Stimulated activated CD8-positive, alpha-beta memory T cell treated with anti-CD3 and anti-CD28 coated beads, Interleukin-12 subunit alpha, Interleukin-12 subunit beta, amount 100 ng/mL, for 4 hours (primary cell): ENCODE results near the gene PIEZO1.
"Not testable (repeated sequence)": the region's sequence is repeated elsewhere in the genome, so short reads cannot be mapped to it uniquely, and the experiment has no call there.

Experiments
- DNase-seq: peaks from one replicate; pipeline ENCODE4 v3.0.0-alpha.2; 2020; ENCODE audit warnings: low read depth

The PIEZO1 gene

GRCh38 chr16:88785106-88785924 is at the start of gene PIEZO1:
PIEZO1 (minus strand) TSS chr16:88785220; CDS start chr16:88784964, 256 bp downstream.
- DNase-seq, result peak; percentile 75

- no peak for DNase-seq
Observed at GRCh38 chr16:88834670-88835069, 49.6 kb upstream of the PIEZO1 start.

- DNase-seq, result no peak
Observed at GRCh38 chr16:88833086-88833485, 48.1 kb upstream of the PIEZO1 start.

DNA sequence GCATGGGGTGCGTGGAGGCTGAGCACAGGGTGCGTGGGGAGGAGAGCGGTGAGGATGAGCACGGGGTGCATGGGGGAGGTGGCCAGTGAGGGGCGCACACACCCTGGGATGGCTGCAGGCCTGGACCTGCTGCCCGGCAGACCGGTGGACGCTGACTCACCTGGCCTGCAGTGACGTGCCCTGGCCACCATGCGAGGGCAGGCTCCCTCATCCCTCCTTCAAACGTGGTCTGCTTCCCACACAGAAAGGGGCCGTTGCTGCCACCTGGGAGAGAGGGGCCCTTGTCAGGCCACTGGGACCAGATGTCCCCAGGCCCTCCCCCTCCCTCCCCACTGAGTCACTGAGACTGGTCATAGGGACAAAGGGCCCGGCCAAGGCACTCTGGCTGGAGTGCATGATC is 46.8 kb upstream of the PIEZO1 start:
- DNase-seq, result no peak

- no peak for DNase-seq
Observed at GRCh38 chr16:88830783-88831182, 45.8 kb upstream of the PIEZO1 start.

- no peak for DNase-seq
Observed at GRCh38 chr16:88830258-88830657, 45.2 kb upstream of the PIEZO1 start.

GRCh38 chr16:88828711-88829110 is 43.7 kb upstream of the PIEZO1 start:
- no peak for DNase-seq

- no peak for DNase-seq
Observed at GRCh38 chr16:88827727-88828126, 42.7 kb upstream of the PIEZO1 start.

DNA sequence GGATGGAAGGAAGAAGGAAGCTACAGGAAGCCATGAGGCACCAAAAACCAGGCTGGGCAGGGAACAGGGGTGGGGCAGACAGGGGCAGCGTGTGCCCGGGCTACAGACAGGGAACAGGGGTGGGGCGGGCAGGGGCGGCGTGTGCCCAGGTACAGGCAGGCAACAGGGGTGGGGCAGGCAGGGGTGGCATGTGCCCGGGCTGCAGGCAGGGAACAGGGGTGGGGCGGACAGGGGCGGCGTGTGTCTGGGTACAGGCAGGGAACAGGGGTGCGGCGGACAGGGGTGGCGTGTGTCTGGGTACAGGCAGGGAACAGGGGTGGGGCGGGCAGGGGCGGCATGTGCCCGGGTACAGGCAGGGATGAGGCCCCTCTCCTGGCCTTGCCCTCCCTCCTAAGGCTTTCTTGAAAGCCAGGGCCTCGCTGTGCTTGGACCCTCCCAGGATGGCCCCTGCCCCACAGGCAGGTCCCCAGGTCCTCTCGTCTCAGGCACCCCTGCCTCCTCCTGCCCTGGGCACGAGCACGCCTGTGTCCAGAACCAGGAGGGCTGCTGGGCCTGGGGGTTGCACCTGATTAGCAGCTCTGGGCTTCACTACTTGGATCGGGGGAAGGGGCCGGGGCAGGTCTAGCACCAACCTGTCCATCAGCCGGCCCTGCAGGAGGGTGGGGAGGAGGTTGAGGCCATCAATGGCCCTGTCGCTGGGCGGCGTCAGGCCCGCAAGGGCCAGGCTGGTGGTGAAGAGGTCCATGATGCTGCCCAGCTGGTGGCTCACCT is 41.2 kb upstream of the PIEZO1 start:
- DNase-seq, result no peak

DNA sequence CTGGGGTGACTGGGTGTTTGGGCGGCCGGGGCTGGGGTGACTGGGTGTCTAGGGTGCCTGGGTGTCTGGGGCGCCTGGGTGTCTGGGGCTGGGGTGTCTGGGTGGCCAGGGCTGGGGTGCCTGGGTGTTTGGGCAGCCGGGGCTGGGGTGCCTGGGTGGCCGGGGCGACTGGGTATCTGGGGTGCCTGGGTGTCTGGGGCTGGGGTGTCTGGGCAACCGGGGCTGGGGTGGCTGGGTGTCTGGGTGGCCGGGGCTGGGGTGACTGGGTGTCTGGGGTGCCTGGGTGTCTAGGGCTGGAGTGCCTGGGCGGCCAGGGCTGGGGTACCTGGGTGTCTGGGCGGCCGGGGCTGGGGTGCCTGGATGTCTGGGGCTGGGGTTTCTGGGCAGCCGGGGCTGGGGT is 40.1 kb upstream of the PIEZO1 start:
- no peak for DNase-seq

DNA sequence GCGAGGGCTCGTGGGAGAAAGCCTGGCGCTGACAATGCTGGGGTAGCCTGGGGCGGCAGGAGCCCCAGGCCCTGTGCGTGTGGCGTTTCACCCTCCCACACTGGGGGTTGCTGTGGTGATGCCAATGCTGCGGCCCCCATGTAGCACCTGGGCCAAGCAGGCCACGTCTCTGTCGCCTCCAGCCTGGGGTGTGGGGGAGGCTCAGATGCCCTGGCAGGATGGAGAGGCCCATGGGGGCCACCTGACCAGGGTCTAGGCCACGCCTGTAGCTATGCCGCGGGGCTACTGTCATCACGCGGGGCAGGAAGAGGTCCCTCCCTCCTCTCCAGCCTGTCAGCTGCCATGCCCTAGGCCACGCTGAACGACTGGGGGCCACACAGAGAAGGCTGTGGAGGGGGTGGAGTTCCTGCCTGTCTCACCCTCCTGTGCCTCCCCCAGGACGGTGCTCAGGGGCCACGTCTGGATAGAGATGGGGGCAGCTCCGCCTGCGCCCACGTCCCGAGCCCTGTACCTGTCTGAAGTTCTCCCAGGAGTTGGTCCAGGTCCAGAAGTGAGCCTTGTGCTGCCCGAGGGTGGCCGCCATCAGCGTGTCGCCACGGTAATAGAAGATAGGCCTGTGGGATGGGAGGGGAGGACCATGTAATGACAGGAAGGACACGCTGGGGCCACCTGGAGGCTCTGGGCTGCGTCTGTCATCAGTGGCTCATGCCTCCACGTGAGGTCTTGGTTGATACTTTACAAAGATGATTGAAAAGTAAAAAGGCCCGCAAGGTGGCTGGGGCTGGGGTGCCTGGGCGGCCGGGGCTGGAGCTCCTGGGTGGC is 39.4 kb upstream of the PIEZO1 start:
- DNase-seq, result no peak

DNA sequence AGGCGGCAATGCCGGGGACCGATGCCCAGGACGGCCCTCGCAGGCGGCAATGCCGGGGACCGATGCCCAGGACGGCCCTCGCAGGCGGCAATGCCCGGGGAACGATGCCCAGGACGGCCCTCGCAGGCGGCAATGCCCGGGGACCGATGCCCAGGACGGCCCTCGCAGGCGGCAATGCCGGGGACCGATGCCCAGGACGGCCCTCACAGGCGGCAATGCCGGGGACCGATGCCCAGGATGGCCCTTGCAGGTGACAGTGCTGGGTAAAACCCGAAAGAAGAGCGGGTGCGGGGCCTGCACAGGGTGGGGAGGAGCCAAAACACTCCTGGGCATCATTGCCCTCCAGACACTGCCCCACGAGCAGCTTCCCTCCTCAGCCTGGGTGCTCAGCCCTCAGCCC is 38.6 kb upstream of the PIEZO1 start:
- not testable (repeated sequence) for DNase-seq

- DNase-seq, result no peak
Observed at GRCh38 chr16:88822281-88823040, 37.4 kb upstream of the PIEZO1 start.

DNA sequence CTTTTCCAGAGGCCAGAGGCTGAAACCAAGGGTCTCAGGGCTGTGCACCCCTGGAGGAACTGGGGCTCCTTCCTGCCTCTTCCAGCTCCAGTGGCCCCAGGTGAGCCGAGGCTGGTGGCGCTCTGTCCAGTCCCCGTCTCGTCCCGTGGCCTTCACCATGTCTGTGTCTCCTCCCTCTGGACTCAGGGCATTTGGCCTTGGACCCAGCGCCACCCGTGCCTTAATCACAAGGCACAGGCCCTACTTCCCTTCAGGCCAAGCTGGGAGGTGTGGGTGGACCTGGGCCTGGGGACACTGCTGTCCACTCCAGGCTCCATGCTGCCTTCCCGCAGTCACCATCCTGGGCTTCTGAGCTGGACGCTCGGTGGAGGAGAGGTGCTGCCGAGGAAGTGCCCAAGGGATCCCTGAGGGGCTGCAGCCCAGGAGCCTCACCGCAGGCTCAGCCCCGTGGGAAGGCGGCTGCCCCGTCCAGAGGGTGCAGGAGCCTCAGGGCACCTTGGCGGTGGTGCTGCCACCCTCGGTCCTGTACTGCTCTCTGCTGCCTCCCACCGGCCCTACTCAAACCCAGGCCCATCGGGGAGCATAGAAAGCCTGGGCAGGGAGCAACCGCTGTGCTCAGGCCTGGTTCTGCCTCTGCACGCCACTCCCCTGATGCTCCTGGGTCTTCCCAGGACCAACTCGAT is 36.3 kb upstream of the PIEZO1 start:
- no peak for DNase-seq

DNA sequence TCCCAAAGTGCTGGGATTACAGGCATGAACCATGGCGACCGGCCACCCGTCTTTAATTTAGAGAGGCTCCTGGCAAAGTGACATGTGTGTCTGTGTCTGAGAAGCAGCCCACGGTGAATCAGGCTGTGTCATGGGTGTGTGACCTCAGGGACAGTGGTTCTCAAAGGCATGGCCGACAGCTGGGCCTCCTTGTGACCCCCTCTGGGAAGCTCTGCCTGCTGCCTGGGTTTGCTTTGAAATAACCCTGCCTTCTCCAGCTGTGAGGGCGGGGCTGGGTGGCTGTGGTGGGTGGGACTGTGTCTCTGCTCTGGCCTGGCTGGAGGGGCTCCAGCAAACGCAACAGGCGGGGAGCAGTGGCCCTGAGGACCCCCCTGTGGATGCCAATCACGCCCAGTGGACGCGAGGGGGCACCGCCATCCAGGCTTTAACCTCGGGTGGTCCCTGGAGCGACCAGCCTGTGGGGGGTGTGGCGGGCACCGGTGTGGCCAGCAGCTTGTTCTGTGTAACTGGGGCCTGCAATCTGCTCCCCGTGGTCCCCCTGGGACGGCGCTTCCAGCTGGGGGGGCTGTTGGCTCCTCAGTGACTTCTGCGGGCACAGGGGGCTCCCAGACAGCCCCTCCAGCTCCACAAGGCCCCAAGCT is 35.5 kb upstream of the PIEZO1 start:
- DNase-seq, result no peak

- DNase-seq, result no peak
Observed at GRCh38 chr16:88819126-88819525, 34.1 kb upstream of the PIEZO1 start.

DNA sequence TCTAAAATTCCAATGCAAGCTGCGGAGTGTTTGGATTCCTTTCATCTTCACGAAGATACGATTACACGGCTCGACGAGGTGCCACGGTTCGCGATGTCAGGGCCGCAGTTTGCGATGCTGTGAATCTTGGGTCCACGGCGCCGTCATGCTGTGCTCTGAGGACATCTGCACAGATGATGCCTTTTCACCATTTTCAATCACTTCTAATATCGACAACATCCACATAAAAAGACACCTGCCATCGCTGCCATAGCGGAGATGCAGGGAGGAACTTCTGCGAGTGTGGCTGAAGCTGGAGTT is 33.5 kb upstream of the PIEZO1 start:
- DNase-seq, result no peak

GRCh38 chr16:88817785-88818574 is 33.0 kb upstream of the PIEZO1 start:
- no peak for DNase-seq

DNA sequence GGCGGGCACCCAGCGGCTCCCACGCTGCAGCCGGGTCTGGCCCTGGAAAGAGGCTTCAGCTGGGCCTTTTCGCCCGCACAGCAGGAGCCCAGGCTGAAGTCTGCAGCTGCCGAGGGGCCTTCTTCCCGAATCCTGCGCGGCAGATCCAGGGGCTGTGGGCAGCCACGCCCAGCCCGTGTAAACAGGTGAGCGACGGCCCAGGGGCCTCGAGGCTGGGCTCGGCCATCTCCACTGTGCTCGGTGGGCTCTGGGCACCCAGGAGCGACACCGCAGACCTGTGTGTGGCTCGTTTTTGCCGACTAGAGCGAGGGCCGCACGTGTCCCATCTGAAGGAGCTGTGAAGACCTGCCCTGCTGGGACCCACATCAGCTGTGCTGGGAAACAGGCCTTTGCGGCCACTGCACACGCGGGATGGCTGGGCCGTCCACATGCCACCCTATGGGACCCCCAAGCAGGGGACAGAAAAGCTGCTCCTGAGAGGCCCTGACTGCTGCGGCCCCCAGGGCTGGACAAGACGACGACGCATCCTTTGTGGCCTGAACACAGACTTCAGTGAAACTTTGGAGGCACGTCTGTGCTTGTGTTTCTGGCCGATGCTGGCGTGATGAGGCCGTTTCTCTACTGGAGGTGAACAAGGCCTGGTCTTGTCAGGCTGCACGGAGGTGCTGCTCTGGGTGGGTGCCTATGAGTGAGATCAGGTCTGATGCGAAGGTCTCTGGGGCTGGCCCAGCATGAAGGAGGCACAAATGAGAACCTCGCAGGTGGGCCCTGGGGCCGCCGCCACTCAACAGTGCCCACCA is 31.9 kb upstream of the PIEZO1 start:
- no peak for DNase-seq
